Fibroblast of lung (primary cell): ENCODE data around the gene FNBP1L. TPM values are rescaled to one million over a fixed set of nuclear protein-coding genes. Genes with fewer than 3 reads are reported as not detected.
A peak's percentile ranks its signal among the peaks of the same experiment; 100 is the strongest.

Source experiments
- DNase-seq, 2 donors: peaks; one replicate each; pipeline versions ENCODE4 v3.0.0 to v3.0.0-alpha.2; 2010; ENCODE audit warnings: low read depth in 2 of 2
- H2AFZ ChIP-seq: 2 replicates; pipeline ENCODE4 v1.5.1; 2012; ENCODE audit warnings: low read length, control low read depth, inconsistent platforms
- H3K27ac ChIP-seq: 2 replicates; pipeline ENCODE4 v1.5.1; 2011; ENCODE audit warnings: low read length, control low read depth; ENCODE audit not compliant: insufficient read depth
- H3K27me3 ChIP-seq: 2 replicates; pipeline ENCODE4 v1.5.1; 2011; ENCODE audit warnings: mild to moderate bottlenecking, low read length; ENCODE audit not compliant: control insufficient read depth, insufficient read depth
- H3K36me3 ChIP-seq: 2 replicates; pipeline ENCODE4 v1.5.1; 2011; ENCODE audit warnings: low read length; ENCODE audit not compliant: control insufficient read depth, insufficient read depth
- H3K4me1 ChIP-seq: 2 replicates; pipeline ENCODE4 v1.5.1; 2011; ENCODE audit warnings: low read length; ENCODE audit not compliant: control insufficient read depth, insufficient read depth; ENCODE audit errors: extremely low read depth
- H3K4me2 ChIP-seq: 2 replicates; pipeline ENCODE4 v1.5.1; 2011; ENCODE audit warnings: low read length, control low read depth; ENCODE audit not compliant: insufficient read depth; ENCODE audit errors: extremely low read depth
- H3K4me3 ChIP-seq, 4 experiments: fragments of 200-600 bp in 1 of 4; sonication (generic) in 1 of 4; replicated peaks in 1 of 4; 2 replicates each; pipeline ENCODE4 v1.5.1; 2011 to 2016; ENCODE audit warnings: low read length in 4 of 4, low read depth in 3 of 4, mild to moderate bottlenecking in 3 of 4, control low read depth in 2 of 4, inconsistent platforms in 1 of 4, mixed read lengths in 1 of 4; ENCODE audit not compliant: insufficient read depth in 1 of 4; ENCODE audit errors: control extremely low read depth in 1 of 4
- H3K79me2 ChIP-seq: 2 replicates; pipeline ENCODE4 v1.5.1; 2012; ENCODE audit warnings: mild to moderate bottlenecking, low read length, inconsistent platforms; ENCODE audit not compliant: control insufficient read depth, insufficient read depth
- H3K9ac ChIP-seq: 2 replicates; pipeline ENCODE4 v1.5.1; 2011; ENCODE audit warnings: mild to moderate bottlenecking, low read length, control low read depth; ENCODE audit not compliant: insufficient read depth
- H3K9me3 ChIP-seq: 2 replicates; pipeline ENCODE4 v1.5.1; 2012; ENCODE audit warnings: low read depth, low read length; ENCODE audit not compliant: control insufficient read depth, insufficient read depth
- H4K20me1 ChIP-seq: 2 replicates; pipeline ENCODE4 v1.5.1; 2011; ENCODE audit warnings: low read length; ENCODE audit not compliant: control insufficient read depth, insufficient read depth; ENCODE audit errors: extremely low read depth
- EZH2 ChIP-seq: IDR thresholded peaks from 2 replicates; pipeline ENCODE4 v1.5.1; 2012; ENCODE audit warnings: low read length, control low read depth, mild to moderate bottlenecking; ENCODE audit errors: missing control alignments
- polyA plus RNA-seq, 2 donors: library from polyadenylated mRNA; depleted of rRNA in 1 of 2; stranded (reverse) in 1 of 2; unstranded in 1 of 2; fragments of >200 nt; gene quantifications; 2 replicates each; pipeline ENCODE4 v1.2.1, GENCODE V29; 2011 to 2012; ENCODE audit warnings: missing spikeins in 1 of 2
- total RNA-seq: library from RNA; depleted of rRNA; stranded (reverse); fragments of >200 nt; gene quantifications from 2 replicates; pipeline ENCODE4 v1.2.1, GENCODE V29; 2014
- TF ChIP-seq, protein P1 (sequence below), 2 donors: IDR thresholded peaks in 1 of 2; conservative IDR thresholded peaks in 1 of 2; 1 replicate in 1 of 2; 2 replicates in 1 of 2; pipeline ENCODE4 v1.5.1; 2011 to 2012; ENCODE audit warnings: low read length in 2 of 2, control low read depth in 1 of 2, inconsistent platforms in 1 of 2, low read depth in 1 of 2, mild to moderate bottlenecking in 1 of 2

Gene FNBP1L
- total and polyA plus RNA-seq, 2 donors (not counting 1 experiment from before 2014, with no cell fraction given), result 3.0 to 4.1 TPM

DNA sequence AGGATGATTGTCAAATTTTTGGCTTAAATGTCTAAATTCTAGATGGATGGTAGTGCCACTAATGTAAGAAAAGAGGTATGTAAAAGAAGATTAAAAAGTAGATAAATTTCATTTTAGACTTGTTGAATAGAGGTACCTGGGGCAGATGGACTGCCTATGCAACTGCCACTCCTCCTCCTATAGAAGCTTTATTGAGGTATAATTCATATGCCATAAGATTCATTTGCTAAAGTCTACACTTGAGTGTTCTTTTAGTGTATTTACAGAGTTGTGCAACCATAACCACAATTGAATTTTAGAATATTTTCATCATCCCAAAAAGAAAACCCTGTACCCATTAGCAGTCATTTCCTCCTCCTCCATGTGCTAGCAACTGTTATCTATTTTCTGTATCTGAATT lies 70.6 kb downstream of the FNBP1L start:
- Histone ChIP-seq H3K4me1 (no peaks in the 10 kb centered on the region), H3K4me2 (no peak overlapping the region), H3K9me3 (no peaks in the 10 kb centered on the region), H3K27ac (no peak overlapping the region), H3K27me3 (no peaks in the 10 kb centered on the region), H3K4me3 (no peak overlapping the region), H3K9ac (no peak overlapping the region), H3K36me3 (no peaks in the 10 kb centered on the region), H3K79me2 (no peaks in the 10 kb centered on the region), H2AFZ (no peak overlapping the region), H4K20me1 (no peaks in the 10 kb centered on the region)
- TF ChIP-seq EZH2, result no peak
- TF ChIP-seq, protein P1, sequence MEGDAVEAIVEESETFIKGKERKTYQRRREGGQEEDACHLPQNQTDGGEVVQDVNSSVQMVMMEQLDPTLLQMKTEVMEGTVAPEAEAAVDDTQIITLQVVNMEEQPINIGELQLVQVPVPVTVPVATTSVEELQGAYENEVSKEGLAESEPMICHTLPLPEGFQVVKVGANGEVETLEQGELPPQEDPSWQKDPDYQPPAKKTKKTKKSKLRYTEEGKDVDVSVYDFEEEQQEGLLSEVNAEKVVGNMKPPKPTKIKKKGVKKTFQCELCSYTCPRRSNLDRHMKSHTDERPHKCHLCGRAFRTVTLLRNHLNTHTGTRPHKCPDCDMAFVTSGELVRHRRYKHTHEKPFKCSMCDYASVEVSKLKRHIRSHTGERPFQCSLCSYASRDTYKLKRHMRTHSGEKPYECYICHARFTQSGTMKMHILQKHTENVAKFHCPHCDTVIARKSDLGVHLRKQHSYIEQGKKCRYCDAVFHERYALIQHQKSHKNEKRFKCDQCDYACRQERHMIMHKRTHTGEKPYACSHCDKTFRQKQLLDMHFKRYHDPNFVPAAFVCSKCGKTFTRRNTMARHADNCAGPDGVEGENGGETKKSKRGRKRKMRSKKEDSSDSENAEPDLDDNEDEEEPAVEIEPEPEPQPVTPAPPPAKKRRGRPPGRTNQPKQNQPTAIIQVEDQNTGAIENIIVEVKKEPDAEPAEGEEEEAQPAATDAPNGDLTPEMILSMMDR (conservative IDR thresholded peaks at IDR 0.05 in 1 of 2, IDR thresholded peaks at IDR 0.05 in 1 of 2; ENCODE audit: low read depth in 1 of 2, low read length in 2 of 2), result no peak
- DNase-seq, result peak in 1 of 2 donors; percentile 21

DNA sequence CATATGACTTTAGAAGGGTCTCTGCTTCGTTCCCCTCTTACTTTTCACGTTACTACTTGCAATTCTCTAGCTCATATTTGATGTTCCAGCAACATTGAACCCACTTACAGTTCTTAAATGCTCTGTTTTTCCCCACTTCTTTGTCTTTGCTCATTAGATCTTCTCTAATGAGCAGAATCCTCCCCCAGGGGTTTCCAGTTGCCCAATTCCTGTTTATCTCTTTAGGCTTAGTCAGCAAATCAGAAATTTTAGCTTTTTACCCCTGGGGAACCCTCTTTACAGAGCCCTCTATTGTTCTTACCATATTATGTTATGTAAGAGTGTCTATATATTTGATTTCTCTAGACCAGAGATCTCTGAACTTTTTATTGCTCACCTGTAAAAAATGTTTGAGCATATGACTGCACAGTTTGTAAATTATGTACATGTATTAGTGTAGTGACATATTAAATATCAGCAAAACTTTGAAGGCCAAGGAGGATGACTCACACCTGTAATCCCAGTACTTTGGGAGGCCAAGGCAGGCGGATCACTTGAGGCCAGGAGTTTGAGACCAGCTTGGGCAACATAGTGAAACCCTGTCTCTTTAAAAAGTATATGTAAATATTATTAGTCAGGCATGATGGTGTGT lies 71.4 kb downstream of the FNBP1L start:
- no peak overlapping the region for H3K4me2 ChIP-seq
- H3K9me3 ChIP-seq, result no peaks in the 10 kb centered on the region
- no peaks in the 10 kb centered on the region for H3K27me3 ChIP-seq
- no peak overlapping the region for H3K27ac ChIP-seq
- TF ChIP-seq, protein P1 (conservative IDR thresholded peaks at IDR 0.05 in 1 of 2, IDR thresholded peaks at IDR 0.05 in 1 of 2; ENCODE audit: low read depth in 1 of 2, low read length in 2 of 2), result no peak
- TF ChIP-seq EZH2, result no peak
- no peaks in the 10 kb centered on the region for H3K79me2 ChIP-seq
- H3K9ac ChIP-seq, result no peak overlapping the region
- H2AFZ ChIP-seq, result no peak overlapping the region
- no peaks in the 10 kb centered on the region for H4K20me1 ChIP-seq
- no peak overlapping the region for H3K4me3 ChIP-seq
- DNase-seq, result peak; percentile 21 to 40
- no peaks in the 10 kb centered on the region for H3K4me1 ChIP-seq
- H3K36me3 ChIP-seq, result no peaks in the 10 kb centered on the region

DNA sequence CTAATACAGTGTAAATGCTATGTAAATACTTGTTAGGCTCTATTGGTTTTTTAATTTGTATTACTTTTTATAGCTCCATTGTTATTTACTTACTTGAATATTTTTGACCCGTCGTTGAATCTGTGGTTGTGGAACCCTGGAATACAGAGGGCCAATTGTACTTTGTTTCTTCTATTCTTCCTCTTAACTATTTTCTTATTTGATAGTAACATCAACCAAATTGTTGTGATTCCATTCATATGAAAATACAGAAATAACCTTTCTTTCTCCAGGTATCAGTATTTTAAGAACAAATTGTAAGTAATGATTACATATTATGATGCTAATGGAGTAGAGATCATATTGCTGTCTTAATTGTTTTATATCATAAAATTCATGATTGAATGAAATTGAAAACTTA lies 73.7 kb downstream of the FNBP1L start:
- Histone ChIP-seq H3K4me3 (no peak overlapping the region), H2AFZ (no peak overlapping the region), H3K27ac (no peak overlapping the region), H3K79me2 (no peaks in the 10 kb centered on the region), H3K4me2 (no peak overlapping the region), H3K4me1 (no peaks in the 10 kb centered on the region), H4K20me1 (no peaks in the 10 kb centered on the region), H3K36me3 (no peaks in the 10 kb centered on the region), H3K27me3 (no peaks in the 10 kb centered on the region), H3K9ac (no peak overlapping the region), H3K9me3 (no peaks in the 10 kb centered on the region)
- DNase-seq, result no peak
- TF ChIP-seq, protein P1 (conservative IDR thresholded peaks at IDR 0.05 in 1 of 2, IDR thresholded peaks at IDR 0.05 in 1 of 2; ENCODE audit: low read depth in 1 of 2, low read length in 2 of 2), result no peak
- no peak for TF ChIP-seq EZH2
